Measurements from ENCODE around the gene COPE.

GRCh38 chr19:18954094-18954493, 34.9 kb upstream of the COPE start:
- TF ChIP-seq CTCF (IDR thresholded peaks at IDR 0.05) (no peak), POLR2A (IDR thresholded peaks at IDR 0.05) (no peak)

Measured in lower leg skin (tissue), 3 donors.